HCT116 (cell line): Measurements from ENCODE around the gene GRK1. TPM values are rescaled to one million over a fixed set of nuclear protein-coding genes. Genes with fewer than 3 reads are reported as not detected.

ENCODE experiments used
- ATAC-seq: fragments of 200-7000 bp; cut with Tn5 transposase; 2 replicates; pipeline ENCODE4 v1.9.1; 2020; ENCODE audit warnings: mild to moderate bottlenecking, moderate library complexity
- BruUV-seq: library from RNA; stranded (reverse); fragments of 400-500 nt; replicated peaks from 2 replicates; lab custom pipeline; 2021; lab: Mats Ljungman, UMichigan
- CTCF ChIA-PET: fragments of 300-600 bp; sonication (Branson Sonifier 250); formaldehyde crosslinking; loops from one replicate; lab custom pipeline; 2021; ENCODE audit warnings: antibody characterized with exemption; lab: Charles Lee
- POLR2A ChIA-PET: fragments of 300-600, 350-600 bp; sonication (Branson Sonifier 250); formaldehyde crosslinking; loops from one replicate; lab custom pipeline; 2021; ENCODE audit warnings: antibody characterized with exemption; lab: Charles Lee
- RAD21 ChIA-PET, 2 experiments: fragments of 300-600 bp; sonication (Branson Sonifier 250); formaldehyde crosslinking; loops; one replicate each; lab custom pipeline; 2023; ENCODE audit warnings: low total read pairs in 2 of 2; ENCODE audit not compliant: uncharacterized antibody in 2 of 2, unreplicated experiment in 2 of 2, low non-redundant PET in 1 of 2; lab: Charles Lee
- DNase-seq: peaks from one replicate; pipeline ENCODE4 v3.0.0-alpha.2; 2010; ENCODE audit warnings: low read depth, low spot score
- H2AFZ ChIP-seq: fragments of 200-600 bp; shearing (Covaris generic), sonication (generic); 2 replicates; pipeline ENCODE4 v1.6.1; 2017; ENCODE audit warnings: low read depth, mixed run types, mixed read lengths, antibody characterized with exemption, low read length; ENCODE audit not compliant: poor library complexity, severe bottlenecking
- H3K27ac ChIP-seq: 2 replicates; pipeline ENCODE4 v1.5.1; 2012; ENCODE audit warnings: low read depth, low read length
- H3K27me3 ChIP-seq: fragments of 200-600 bp; sonication (generic); 2 replicates; pipeline ENCODE4 v1.6.1; 2016; ENCODE audit warnings: mixed run types, low read length, mixed read lengths; ENCODE audit not compliant: insufficient read depth
- H3K36me3 ChIP-seq, 2 experiments: fragments of 200-500 bp in 1 of 2; fragments of 200-600 bp in 1 of 2; sonication (Bioruptor generic) in 1 of 2; sonication (generic) in 1 of 2; 2 replicates each; pipeline versions ENCODE4 v1.5.1 to v1.6.1; 2014 to 2016; ENCODE audit warnings: low read length in 2 of 2, inconsistent platforms in 1 of 2, mixed read lengths in 1 of 2, mixed run types in 1 of 2; ENCODE audit not compliant: insufficient read depth in 2 of 2, control insufficient read depth in 1 of 2
- H3K4me1 ChIP-seq, 2 experiments: fragments of 200-600 bp in 1 of 2; sonication (generic) in 1 of 2; 2 replicates each; pipeline versions ENCODE4 v1.5.1 to v1.6.1; 2012 to 2017; ENCODE audit warnings: low read length in 2 of 2, inconsistent platforms in 1 of 2, mild to moderate bottlenecking in 1 of 2, mixed read lengths in 1 of 2, mixed run types in 1 of 2, moderate library complexity in 1 of 2; ENCODE audit not compliant: insufficient read depth in 2 of 2, control insufficient read depth in 1 of 2
- H3K4me2 ChIP-seq: fragments of 200-600 bp; sonication (generic); 2 replicates; pipeline ENCODE4 v1.6.1; 2017; ENCODE audit warnings: mixed run types, low read length, mixed read lengths
- H3K4me3 ChIP-seq, 2 experiments: fragments of 200-600 bp in 1 of 2; sonication (generic) in 1 of 2; replicated peaks in 1 of 2; 2 replicates each; pipeline ENCODE4 v1.5.1; 2011 to 2016; ENCODE audit warnings: low read length in 2 of 2, control low read depth in 1 of 2, low read depth in 1 of 2, mild to moderate bottlenecking in 1 of 2, mixed read lengths in 1 of 2, mixed run types in 1 of 2
- H3K79me2 ChIP-seq: fragments of 200-600 bp; sonication (generic); 2 replicates; pipeline ENCODE4 v1.6.1; 2017; ENCODE audit warnings: mild to moderate bottlenecking, mixed run types, low read length, moderate library complexity, mixed read lengths; ENCODE audit not compliant: insufficient read depth
- H3K9ac ChIP-seq: fragments of 200-600 bp; sonication (generic); 2 replicates; pipeline ENCODE4 v1.6.1; 2016; ENCODE audit warnings: low read length, mixed read lengths
- H3K9me2 ChIP-seq: fragments of 200-600 bp; sonication (generic), shearing (Covaris generic); 2 replicates; pipeline ENCODE4 v1.6.1; 2017; ENCODE audit warnings: mixed run types, mild to moderate bottlenecking, moderate library complexity; ENCODE audit not compliant: insufficient read depth
- H3K9me3 ChIP-seq, 2 experiments: fragments of 200-500 bp in 1 of 2; fragments of 200-600 bp in 1 of 2; sonication (Bioruptor generic) in 1 of 2; sonication (generic) in 1 of 2; 2 replicates each; pipeline ENCODE4 v1.6.1; 2014 to 2017; ENCODE audit warnings: low read length in 2 of 2, mixed read lengths in 2 of 2, inconsistent platforms in 1 of 2, low read depth in 1 of 2, mild to moderate bottlenecking in 1 of 2, mixed run types in 1 of 2, moderate library complexity in 1 of 2; ENCODE audit not compliant: control insufficient read depth in 1 of 2, insufficient read depth in 1 of 2
- H4K20me1 ChIP-seq: fragments of 200-600 bp; sonication (generic), shearing (Covaris generic); 2 replicates; pipeline ENCODE4 v1.6.1; 2017; ENCODE audit warnings: mixed run types, mild to moderate bottlenecking, moderate library complexity; ENCODE audit not compliant: insufficient read depth
- CTCF ChIP-seq, 3 experiments: fragments of 200-600 bp in 1 of 3; sonication (generic) in 1 of 3; IDR thresholded peaks in 2 of 3; conservative IDR thresholded peaks in 1 of 3; 2 replicates each; pipeline ENCODE4 v1.5.1; 2012 to 2017; ENCODE audit warnings: low read depth in 2 of 3, low read length in 2 of 3, antibody characterized with exemption in 1 of 3, borderline replicate concordance in 1 of 3, control low read depth in 1 of 3, mild to moderate bottlenecking in 1 of 3, mixed read lengths in 1 of 3, mixed run types in 1 of 3, moderate library complexity in 1 of 3; ENCODE audit not compliant: insufficient read depth in 1 of 3
- EGR1 ChIP-seq: IDR thresholded peaks from 2 replicates; pipeline ENCODE4 v1.6.1; 2012; ENCODE audit warnings: low read depth
- EZH2 ChIP-seq: fragments of 200-600 bp; sonication (generic); IDR thresholded peaks from 2 replicates; pipeline ENCODE4 v1.6.1; 2017; ENCODE audit warnings: antibody characterized with exemption, mixed run types
- JUND ChIP-seq: IDR thresholded peaks from 2 replicates; pipeline ENCODE4 v1.6.1; 2012
- POLR2A ChIP-seq: IDR thresholded peaks from 2 replicates; pipeline ENCODE4 v1.7.0; 2011; ENCODE audit warnings: borderline replicate concordance; ENCODE audit not compliant: insufficient read depth, insufficient read length; ENCODE audit errors: extremely low read depth
- SIN3A ChIP-seq: IDR thresholded peaks from 2 replicates; pipeline ENCODE4 v1.6.1; 2012; ENCODE audit warnings: low read depth
- SRF ChIP-seq: IDR thresholded peaks from 2 replicates; pipeline ENCODE4 v1.6.1; 2012; ENCODE audit warnings: low read depth
- TCF7L2 ChIP-seq: IDR thresholded peaks from 2 replicates; pipeline ENCODE4 v1.7.0; 2011; ENCODE audit warnings: borderline replicate concordance, inconsistent platforms; ENCODE audit not compliant: insufficient read depth, insufficient read length; ENCODE audit errors: extremely low read depth
- intact Hi-C: fragments of 100-400 bp; cut with micrococcal nuclease; formaldehyde crosslinking; loops from 2 replicates; pipeline ENCODE4 v1.10.0; 2022
- total RNA-seq: library from RNA; stranded (reverse); gene quantifications from one replicate; pipeline ENCODE4 v1.2.1, GENCODE V29; 2021; ENCODE audit not compliant: unreplicated experiment

GRK1 gene
- total RNA-seq, 1 experiment from 2014 or later, result not detected

GRCh38 chr13:113648216-113648610, 18.8 kb upstream of the GRK1 start:
- DNase-seq, result no peak

More at GRCh38 chr13:113648216-113648610, 18.8 kb upstream of the GRK1 start:
- Histone ChIP-seq H2AFZ (no peak overlapping the region), H3K4me2 (no peak overlapping the region), H3K9me2 (no peaks in the 10 kb centered on the region), H3K4me3 (no peak overlapping the region), H4K20me1 (no peaks in the 10 kb centered on the region), H3K9ac (no peak overlapping the region), H3K9me3 (no peaks in the 10 kb centered on the region), H3K27ac (no peak overlapping the region; the same call in 1 of the 2 replicates), H3K36me3 (no peaks in the 10 kb centered on the region), H3K27me3 (no peaks in the 10 kb centered on the region)
- CTCF ChIA-PET, result no interaction called here
- no TSS peak for BruUV-seq
- RAD21 ChIA-PET, result no interaction called here
- POLR2A ChIA-PET, result no interaction called here
- intact Hi-C loops, result no loop called here
- ATAC-seq, result no peak
- TF ChIP-seq EGR1 (no peak), JUND (no peak), TCF7L2 (no peak), SRF (no peak), POLR2A (no peak), CTCF (IDR thresholded peaks at IDR 0.05 in 2 of 3, conservative IDR thresholded peaks at IDR 0.05 in 1 of 3; ENCODE audit: borderline replicate concordance in 1 of 3, insufficient read depth in 1 of 3, low read depth in 2 of 3, low read length in 2 of 3) (no peak), EZH2 (no peak), SIN3A (no peak)
- TF ChIP-seq, all 23 proteins: peak for 0
- Histone ChIP-seq H3K79me2 (no peaks in the 10 kb centered on the region), H3K4me1 (peaks cover 9 to 11% of the 10 kb centered on the region in 2 experiments; a peak in 3 of 4 replicates)
